Upper lobe of left lung (tissue), 6 donors: ENCODE data around the gene NPBWR2. TPM values are rescaled to one million over a fixed set of nuclear protein-coding genes. Genes with fewer than 3 reads are reported as not detected.

Source experiments
- ATAC-seq, 2 donors: fragments of 200-7000 bp; cut with Tn5 transposase; one replicate each; pipeline ENCODE4 v1.9.1; 2022; ENCODE audit warnings: mild to moderate bottlenecking in 2 of 2, moderate library complexity in 2 of 2; ENCODE audit not compliant: low FRiP score in 2 of 2
- DNase-seq, 2 donors: peaks; one replicate each; pipeline ENCODE4 v3.0.0-alpha.2; 2019 to 2020
- H3K27ac ChIP-seq, 4 donors: fragments of 200-600 bp; sonication (generic); one replicate each; pipeline ENCODE4 v1.5.1; 2016 to 2019
- H3K27me3 ChIP-seq, 4 donors: fragments of 200-600 bp; sonication (generic); one replicate each; pipeline ENCODE4 v1.5.1; 2017 to 2019
- H3K36me3 ChIP-seq, 4 donors: fragments of 200-600 bp; sonication (generic); one replicate each; pipeline ENCODE4 v1.5.1; 2016 to 2019
- H3K4me1 ChIP-seq, 4 donors: fragments of 200-600 bp; sonication (generic); one replicate each; pipeline ENCODE4 v1.5.1; 2018 to 2019
- H3K4me3 ChIP-seq, 4 donors: fragments of 200-600 bp; sonication (generic); one replicate each; pipeline ENCODE4 v1.5.1; 2017 to 2019; ENCODE audit warnings: mild to moderate bottlenecking in 2 of 4, moderate library complexity in 1 of 4
- H3K9me3 ChIP-seq, 4 donors: fragments of 200-600 bp; sonication (generic); one replicate each; pipeline ENCODE4 v1.5.1; 2018 to 2019
- EP300 ChIP-seq, 4 donors: sonication (generic); formaldehyde crosslinking; IDR thresholded peaks; one replicate each; pipeline ENCODE4 v1.5.1; 2017; ENCODE audit warnings: antibody characterized with exemption in 4 of 4, control low read depth in 2 of 4
- POLR2A ChIP-seq, 4 donors: fragments of 450-650 bp; IDR thresholded peaks; one replicate each; pipeline ENCODE4 v1.5.1; 2016 to 2017; ENCODE audit warnings: antibody characterized with exemption in 4 of 4, mild to moderate bottlenecking in 2 of 4
- POLR2AphosphoS5 ChIP-seq, 2 donors: sonication (generic); formaldehyde crosslinking; IDR thresholded peaks; one replicate each; pipeline ENCODE4 v1.5.1; 2017; ENCODE audit warnings: antibody characterized with exemption in 2 of 2
- WGBS, 2 donors: methylation state at CpG; one replicate each; pipeline ENCODE4 v1.1.5; 2017 to 2018; 5-methylcytosine and 5-hydroxymethylcytosine counted together
- total RNA-seq, 6 donors: library from RNA; depleted of rRNA in 4 of 6; stranded (reverse); fragments of >200 nt in 4 of 6; gene quantifications; one replicate each; pipeline versions ENCODE4 v1.1.0 to v1.2.1, GENCODE V29; 2016 to 2021
- TF ChIP-seq, protein P1 (sequence below), 6 experiments: fragments of 450-650 bp in 4 of 6; fragments of 200-600 bp in 2 of 6; sonication (generic) in 2 of 6; IDR thresholded peaks; one replicate each; pipeline ENCODE4 v1.5.1; 2016 to 2019; ENCODE audit warnings: antibody characterized with exemption in 6 of 6
- donor health status: DM: no; HTN: no; CAD: no; lungs with moderate emphysema.
- donor health status: DM: no; HTN: yes; CAD: no; lungs with severe emphysema.

The NPBWR2 gene
- total RNA-seq, 6 donors from 2014 or later: not detected

DNA sequence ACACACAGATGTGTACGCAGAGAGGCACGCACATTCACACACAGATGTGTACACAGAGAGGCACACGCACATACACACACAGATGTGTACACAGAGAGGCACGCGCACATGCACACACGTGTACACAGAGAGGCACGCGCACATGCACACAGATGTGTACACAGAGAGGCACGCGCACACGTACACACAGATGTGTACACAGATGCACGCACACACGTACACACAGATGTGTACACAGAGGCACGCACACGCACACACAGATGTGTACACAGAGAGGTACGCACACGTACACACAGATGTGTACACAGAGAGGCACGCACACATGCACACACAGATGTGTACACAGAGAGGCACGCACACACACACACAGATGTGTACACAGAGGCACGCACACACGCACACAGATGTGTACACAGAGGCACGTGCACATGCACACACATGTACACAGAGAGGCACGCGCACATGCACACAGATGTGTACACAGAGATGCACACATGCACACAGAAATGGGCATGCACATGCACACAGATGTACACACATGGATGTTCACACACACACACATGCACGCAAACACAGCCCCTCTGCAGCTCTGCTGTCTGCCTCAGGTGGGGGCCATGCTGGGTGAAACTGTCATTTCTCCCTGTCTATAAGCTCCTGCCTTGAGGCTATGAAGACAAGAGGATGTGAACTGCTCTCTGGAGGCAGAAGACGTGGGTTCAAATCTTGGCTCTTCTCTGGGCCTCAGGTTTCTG lies 42.6 kb upstream of the NPBWR2 start:
- TF ChIP-seq, protein P1, sequence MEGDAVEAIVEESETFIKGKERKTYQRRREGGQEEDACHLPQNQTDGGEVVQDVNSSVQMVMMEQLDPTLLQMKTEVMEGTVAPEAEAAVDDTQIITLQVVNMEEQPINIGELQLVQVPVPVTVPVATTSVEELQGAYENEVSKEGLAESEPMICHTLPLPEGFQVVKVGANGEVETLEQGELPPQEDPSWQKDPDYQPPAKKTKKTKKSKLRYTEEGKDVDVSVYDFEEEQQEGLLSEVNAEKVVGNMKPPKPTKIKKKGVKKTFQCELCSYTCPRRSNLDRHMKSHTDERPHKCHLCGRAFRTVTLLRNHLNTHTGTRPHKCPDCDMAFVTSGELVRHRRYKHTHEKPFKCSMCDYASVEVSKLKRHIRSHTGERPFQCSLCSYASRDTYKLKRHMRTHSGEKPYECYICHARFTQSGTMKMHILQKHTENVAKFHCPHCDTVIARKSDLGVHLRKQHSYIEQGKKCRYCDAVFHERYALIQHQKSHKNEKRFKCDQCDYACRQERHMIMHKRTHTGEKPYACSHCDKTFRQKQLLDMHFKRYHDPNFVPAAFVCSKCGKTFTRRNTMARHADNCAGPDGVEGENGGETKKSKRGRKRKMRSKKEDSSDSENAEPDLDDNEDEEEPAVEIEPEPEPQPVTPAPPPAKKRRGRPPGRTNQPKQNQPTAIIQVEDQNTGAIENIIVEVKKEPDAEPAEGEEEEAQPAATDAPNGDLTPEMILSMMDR (IDR thresholded peaks at IDR 0.05): no peak
- no peak for TF ChIP-seq POLR2AphosphoS5 (IDR thresholded peaks at IDR 0.05)
- no peak for TF ChIP-seq POLR2A (IDR thresholded peaks at IDR 0.05)
- TF ChIP-seq EP300 (IDR thresholded peaks at IDR 0.05): no peak
- H3K9me3 ChIP-seq: peaks cover 0 to 9% (median 0%) of the 10 kb centered on the region in 4 donors
- no peak for ATAC-seq
- H3K4me3 ChIP-seq: no peak overlapping the region
- H3K36me3 ChIP-seq: no peaks in the 10 kb centered on the region
- 91 to 92% methylated on average over 25 to 26 of the region's 26 CpGs for WGBS, 2 donors
- DNase-seq: no peak
- no peaks in the 10 kb centered on the region for H3K4me1 ChIP-seq
- H3K27ac ChIP-seq: no peak overlapping the region
- no peaks in the 10 kb centered on the region for H3K27me3 ChIP-seq

DNA sequence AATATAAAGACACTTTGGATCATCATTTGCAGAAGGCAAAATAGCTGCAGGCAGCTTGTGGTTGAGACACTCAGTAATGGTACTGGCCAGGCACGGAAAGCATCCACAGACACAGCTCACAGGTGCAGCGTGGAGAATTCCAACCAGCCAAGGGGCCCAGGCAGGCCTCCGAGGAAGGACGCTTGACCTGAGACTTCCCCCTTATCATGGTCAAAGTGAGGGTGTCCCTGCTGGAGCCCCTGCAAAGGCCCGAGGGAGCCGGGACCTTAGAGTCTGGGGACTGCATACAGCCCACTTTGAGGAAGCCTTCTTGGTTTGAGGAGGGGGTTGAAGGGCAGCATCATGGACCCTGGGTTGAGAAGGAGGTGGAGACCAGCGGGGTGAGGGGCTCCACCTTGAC lies 41.8 kb upstream of the NPBWR2 start:
- H3K36me3 ChIP-seq: no peaks in the 10 kb centered on the region
- DNase-seq (no peak), ATAC-seq (no peak)
- no peak overlapping the region for H3K4me3 ChIP-seq
- no peaks in the 10 kb centered on the region for H3K27me3 ChIP-seq
- peaks cover 0 to 11% (median 0%) of the 10 kb centered on the region in 4 donors for H3K9me3 ChIP-seq
- 89 to 100% methylated on average over 6 to 7 of the region's 7 CpGs for WGBS, 2 donors
- no peaks in the 10 kb centered on the region for H3K4me1 ChIP-seq
- TF ChIP-seq POLR2A (IDR thresholded peaks at IDR 0.05) (no peak), EP300 (IDR thresholded peaks at IDR 0.05) (no peak), POLR2AphosphoS5 (IDR thresholded peaks at IDR 0.05) (no peak)
- TF ChIP-seq, protein P1 (IDR thresholded peaks at IDR 0.05): no peak
- H3K27ac ChIP-seq: no peak overlapping the region

DNA sequence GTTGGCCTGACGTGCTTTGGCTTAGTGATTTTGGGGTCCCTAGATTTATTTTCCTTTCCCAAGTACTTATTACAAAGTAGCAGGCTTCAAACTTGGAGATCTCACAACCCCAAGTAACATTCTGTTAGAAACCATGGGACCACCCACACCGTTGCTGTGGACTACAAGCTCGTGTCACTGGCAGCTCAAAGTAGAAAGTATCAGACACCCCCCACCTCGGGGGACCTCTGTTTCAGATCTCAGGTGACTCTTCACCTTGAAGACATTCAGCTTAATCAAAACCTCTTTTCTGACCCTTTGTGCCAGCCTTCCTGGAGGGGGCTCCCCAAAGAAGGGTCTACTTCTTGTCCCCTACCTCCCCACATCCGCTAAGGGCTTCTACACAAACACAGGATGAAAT lies 41.2 kb upstream of the NPBWR2 start:
- H3K4me1 ChIP-seq: no peaks in the 10 kb centered on the region
- ATAC-seq: no peak
- 82 to 86% methylated on average over 5 of the region's 5 CpGs for WGBS, 2 donors
- no peaks in the 10 kb centered on the region for H3K27me3 ChIP-seq
- H3K27ac ChIP-seq: no peak overlapping the region
- H3K9me3 ChIP-seq: peaks cover 0 to 11% (median 0%) of the 10 kb centered on the region in 4 donors
- H3K36me3 ChIP-seq: no peaks in the 10 kb centered on the region
- DNase-seq: no peak
- TF ChIP-seq, protein P1 (IDR thresholded peaks at IDR 0.05): no peak
- TF ChIP-seq POLR2A (IDR thresholded peaks at IDR 0.05) (no peak), POLR2AphosphoS5 (IDR thresholded peaks at IDR 0.05) (no peak), EP300 (IDR thresholded peaks at IDR 0.05) (no peak)
- no peak overlapping the region for H3K4me3 ChIP-seq

DNA sequence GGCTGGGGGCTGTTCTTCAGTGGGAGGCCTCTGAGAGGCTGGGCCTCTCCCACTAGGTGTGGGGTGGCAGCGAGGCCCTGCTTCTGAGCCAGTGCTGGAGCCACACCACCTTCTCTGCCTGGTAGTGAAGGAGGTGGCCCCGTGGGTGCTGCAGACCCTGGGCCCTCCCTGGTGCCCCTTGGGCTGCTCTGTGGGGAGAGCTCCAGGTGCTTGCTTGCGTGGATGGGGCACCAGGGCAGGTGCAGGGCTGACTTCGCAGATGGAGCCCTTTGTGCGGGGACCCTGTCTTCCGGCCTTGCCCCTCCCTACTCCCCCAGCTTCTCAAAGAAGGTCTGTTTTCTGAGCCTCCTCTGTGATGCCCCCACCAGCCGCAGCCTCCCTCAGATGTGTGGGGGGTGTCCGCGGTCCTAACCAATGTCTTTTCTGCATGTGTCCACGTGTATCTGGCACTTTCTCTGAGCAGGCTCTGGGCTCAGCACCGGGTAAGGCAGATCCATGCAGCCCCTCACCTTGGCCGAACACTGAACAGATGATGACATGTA lies 39.6 kb upstream of the NPBWR2 start:
- H3K4me1 ChIP-seq: no peaks in the 10 kb centered on the region

More for the DNA sequence above, 39.6 kb upstream of the NPBWR2 start:
- 83 to 85% methylated on average over 7 to 12 of the region's 12 CpGs for WGBS, 2 donors
- TF ChIP-seq, protein P1 (IDR thresholded peaks at IDR 0.05): no peak
- TF ChIP-seq POLR2AphosphoS5 (IDR thresholded peaks at IDR 0.05) (no peak), EP300 (IDR thresholded peaks at IDR 0.05) (no peak), POLR2A (IDR thresholded peaks at IDR 0.05) (no peak)
- DNase-seq (peak; percentile 10 to 53), ATAC-seq (no peak)
- H3K27ac ChIP-seq: no peak overlapping the region
- H3K36me3 ChIP-seq: no peaks in the 10 kb centered on the region
- H3K9me3 ChIP-seq: peaks cover 0 to 11% (median 0%) of the 10 kb centered on the region in 4 donors
- no peaks in the 10 kb centered on the region for H3K27me3 ChIP-seq
- no peak overlapping the region for H3K4me3 ChIP-seq
